ENCODE data around the gene HDDC2. TPM values are rescaled to one million over a fixed set of nuclear protein-coding genes. Genes with fewer than 3 reads are reported as not detected.
A peak's percentile ranks its signal among the peaks of the same experiment; 100 is the strongest.

Gene HDDC2
- total and polyA plus RNA-seq, 2 of the 8 experiments (the other 6 are each of a cell fraction or from before 2014, with no cell fraction given): 89.3 to 129 TPM

- Histone ChIP-seq H3K79me2 (ENCODE audit: control insufficient read depth in 1 of 2, insufficient read depth in 2 of 2, low read length in 2 of 2) (no peaks in the 10 kb centered on the region), H2BK12ac (ENCODE audit: low read depth, low read length) (no peak overlapping the region), H3K23me2 (ENCODE audit: low read depth, low read length) (no peaks in the 10 kb centered on the region; the same call in 1 of the 2 replicates), H3K14ac (ENCODE audit: insufficient read length) (no peak overlapping the region), H4K5ac (ENCODE audit: insufficient read length, low read depth, low read length) (no peak overlapping the region), H3K27ac (ENCODE audit: low read depth, low read length) (no peak overlapping the region), H4K20me1 (replicated peaks in 1 of 2; ENCODE audit: control insufficient read depth in 1 of 2, insufficient read depth in 2 of 2, low read length in 2 of 2) (no peaks in the 10 kb centered on the region), H4K91ac (replicated peaks; ENCODE audit: insufficient read length, low read length) (no peak overlapping the region), H3K79me1 (ENCODE audit: low read depth, low read length) (no peaks in the 10 kb centered on the region), H3K9ac (replicated peaks in 1 of 4; ENCODE audit: extremely low read depth in 1 of 4, low read depth in 3 of 4, low read length in 3 of 4) (no peak overlapping the region), H2AK5ac (ENCODE audit: low read depth, low read length) (no peak overlapping the region), H2BK5ac (ENCODE audit: low read depth, low read length) (no peak overlapping the region), H3K36me3 (ENCODE audit: control insufficient read depth in 2 of 4, insufficient read depth in 4 of 4, low read length in 3 of 4) (no peaks in the 10 kb centered on the region), H3K4me1 (replicated peaks in 1 of 4; ENCODE audit: control insufficient read depth in 3 of 4, insufficient read depth in 4 of 4, low read length in 3 of 4) (no peaks in the 10 kb centered on the region), H2BK15ac (ENCODE audit: low read length) (no peak overlapping the region), H3K4ac (replicated peaks; ENCODE audit: insufficient read length, low read depth, low read length) (no peak overlapping the region), H3K23ac (ENCODE audit: insufficient read length) (no peak overlapping the region), H2BK20ac (ENCODE audit: low read length) (no peak overlapping the region), H3K27me3 (replicated peaks in 1 of 4; ENCODE audit: control insufficient read depth in 3 of 4, extremely low read depth in 1 of 4, insufficient read depth in 3 of 4, low read length in 3 of 4) (no peaks in the 10 kb centered on the region), H3K4me2 (ENCODE audit: insufficient read depth in 1 of 2, low read depth in 2 of 2, low read length in 2 of 2) (no peak overlapping the region), H3K56ac (replicated peaks; ENCODE audit: insufficient read length, low read depth, low read length) (no peak overlapping the region), H3K18ac (ENCODE audit: extremely low read depth, low read length) (no peak overlapping the region), H4K8ac (ENCODE audit: extremely low read depth, insufficient read depth, low read length) (no peak overlapping the region), H2BK120ac (replicated peaks; ENCODE audit: low read depth, low read length) (no peak overlapping the region), H3K9me3 (ENCODE audit: insufficient read depth in 2 of 2, low read depth in 1 of 2, low read length in 1 of 2) (no peaks in the 10 kb centered on the region), H3K4me3 (ENCODE audit: extremely low read depth in 1 of 4, insufficient read depth in 2 of 4, low read depth in 3 of 4, low read length in 4 of 4) (no peak overlapping the region), H2AFZ (ENCODE audit: low read length) (0 out of 2 replicates have a peak overlapping the region, but pooled peaks have one; percentile 85)
- ChIA-PET CTCF (ENCODE audit: partially characterized antibody) (interaction anchor here (0.5 to 0.6 kb wide), 2 partner anchors 65 to 200 kb away, joined by 3 read pairs; no protein-coding TSS in a partner anchor), POLR2A (ENCODE audit: partially characterized antibody) (interaction anchor here (1.1 to 1.3 kb wide), 2 partner anchors 16 to 409 kb away, joined by 3 to 4 read pairs; no protein-coding TSS in a partner anchor)
- DNase-seq (ENCODE audit: low read depth in 1 of 2, low spot score in 2 of 2) (no peak), FAIRE-seq (no peak)
- 89% methylated on average over 11 of the region's 11 CpGs; no CpG with 5 or more reads in 1 of the 2 experiments for WGBS, 2 experiments (ENCODE audit: extremely low coverage in 1 of 2, insufficient coverage in 1 of 2, insufficient read length in 1 of 2, insufficient replicate concordance in 2 of 2, low coverage in 1 of 2, low lambda C conversion rate in 2 of 2, missing lambda C conversion rate in 1 of 2)
- TF ChIP-seq EZH2 (IDR thresholded peaks at IDR 0.05; ENCODE audit: low read depth, low read length, severe bottlenecking): no peak
- no peak for TF ChIP-seq CTBP2 (IDR thresholded peaks at IDR 0.05; ENCODE audit: borderline replicate concordance, insufficient read depth, insufficient read length, low read length)
- no peak for TF ChIP-seq MAX (IDR thresholded peaks at IDR 0.05)
Observed at GRCh38 chr6:125346926-125347563, 45.3 kb upstream of the HDDC2 start.

Measured in H1 (cell line).